ENCODE measurements around the gene TTYH2. TPM values are rescaled to one million over a fixed set of nuclear protein-coding genes. Genes with fewer than 3 reads are reported as not detected.
A peak's percentile ranks its signal among the peaks of the same experiment; 100 is the strongest.

The TTYH2 gene
- total and polyA plus RNA-seq, 10 of the 15 experiments (the other 5 are each of a cell fraction or from before 2014, with no cell fraction given) = 0.26 to 25.2 (median 6.6) TPM

DNA sequence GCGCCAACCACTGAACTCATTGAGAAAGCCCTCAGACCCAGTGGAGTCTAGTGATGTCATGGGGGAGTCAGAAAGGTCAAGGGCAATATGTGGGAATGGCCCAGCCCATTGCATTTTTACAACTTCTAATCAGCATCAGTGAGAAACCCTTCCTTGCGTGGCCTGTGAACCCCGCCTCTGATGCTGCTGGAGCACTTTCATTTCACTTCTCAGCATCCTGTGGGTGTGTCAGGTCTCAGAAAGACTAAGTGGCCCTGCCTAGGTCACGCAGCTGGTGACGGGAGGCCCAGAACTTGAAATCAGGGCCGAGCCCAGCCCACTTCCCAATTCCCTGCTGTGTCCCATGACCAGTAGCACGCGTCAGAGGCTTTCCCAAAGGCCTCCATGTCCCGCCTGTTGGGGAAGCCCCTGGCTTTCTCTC lies 66.7 kb downstream of the TTYH2 start (continued):
- no peak for TF ChIP-seq PRDM15 (CRISPR knock-in tag; IDR thresholded peaks at IDR 0.05)
- peak; percentile 61 for TF ChIP-seq EED (IDR thresholded peaks at IDR 0.05; ENCODE audit: low read depth)
- TF ChIP-seq, protein P1, sequence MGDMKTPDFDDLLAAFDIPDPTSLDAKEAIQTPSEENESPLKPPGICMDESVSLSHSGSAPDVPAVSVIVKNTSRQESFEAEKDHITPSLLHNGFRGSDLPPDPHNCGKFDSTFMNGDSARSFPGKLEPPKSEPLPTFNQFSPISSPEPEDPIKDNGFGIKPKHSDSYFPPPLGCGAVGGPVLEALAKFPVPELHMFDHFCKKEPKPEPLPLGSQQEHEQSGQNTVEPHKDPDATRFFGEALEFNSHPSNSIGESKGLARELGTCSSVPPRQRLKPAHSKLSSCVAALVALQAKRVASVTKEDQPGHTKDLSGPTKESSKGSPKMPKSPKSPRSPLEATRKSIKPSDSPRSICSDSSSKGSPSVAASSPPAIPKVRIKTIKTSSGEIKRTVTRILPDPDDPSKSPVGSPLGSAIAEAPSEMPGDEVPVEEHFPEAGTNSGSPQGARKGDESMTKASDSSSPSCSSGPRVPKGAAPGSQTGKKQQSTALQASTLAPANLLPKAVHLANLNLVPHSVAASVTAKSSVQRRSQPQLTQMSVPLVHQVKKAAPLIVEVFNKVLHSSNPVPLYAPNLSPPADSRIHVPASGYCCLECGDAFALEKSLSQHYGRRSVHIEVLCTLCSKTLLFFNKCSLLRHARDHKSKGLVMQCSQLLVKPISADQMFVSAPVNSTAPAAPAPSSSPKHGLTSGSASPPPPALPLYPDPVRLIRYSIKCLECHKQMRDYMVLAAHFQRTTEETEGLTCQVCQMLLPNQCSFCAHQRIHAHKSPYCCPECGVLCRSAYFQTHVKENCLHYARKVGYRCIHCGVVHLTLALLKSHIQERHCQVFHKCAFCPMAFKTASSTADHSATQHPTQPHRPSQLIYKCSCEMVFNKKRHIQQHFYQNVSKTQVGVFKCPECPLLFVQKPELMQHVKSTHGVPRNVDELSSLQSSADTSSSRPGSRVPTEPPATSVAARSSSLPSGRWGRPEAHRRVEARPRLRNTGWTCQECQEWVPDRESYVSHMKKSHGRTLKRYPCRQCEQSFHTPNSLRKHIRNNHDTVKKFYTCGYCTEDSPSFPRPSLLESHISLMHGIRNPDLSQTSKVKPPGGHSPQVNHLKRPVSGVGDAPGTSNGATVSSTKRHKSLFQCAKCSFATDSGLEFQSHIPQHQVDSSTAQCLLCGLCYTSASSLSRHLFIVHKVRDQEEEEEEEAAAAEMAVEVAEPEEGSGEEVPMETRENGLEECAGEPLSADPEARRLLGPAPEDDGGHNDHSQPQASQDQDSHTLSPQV (IDR thresholded peaks at IDR 0.05) = 0 out of 2 replicates have a peak, but pooled peaks have one; percentile 31
- TF ChIP-seq CBX3 (IDR thresholded peaks at IDR 0.05; ENCODE audit: borderline replicate concordance, low read depth) = no peak
- no peak for TF ChIP-seq ETV6 (conservative IDR thresholded peaks at IDR 0.05 in 1 of 2, IDR thresholded peaks at IDR 0.05 in 1 of 2; ENCODE audit: borderline replicate concordance in 1 of 2, low read depth in 1 of 2)
- peak; percentile 72; the same call in 1 of the 2 replicates for TF ChIP-seq PAX5 (IDR thresholded peaks at IDR 0.05; ENCODE audit: borderline replicate concordance, low read depth, low read length)
- TF ChIP-seq E4F1 (IDR thresholded peaks at IDR 0.05; ENCODE audit: borderline replicate concordance, partially characterized antibody) = no peak
- TF ChIP-seq CEBPZ (IDR thresholded peaks at IDR 0.05; ENCODE audit: low read depth, low read length) = no peak
- TF ChIP-seq, protein P2, sequence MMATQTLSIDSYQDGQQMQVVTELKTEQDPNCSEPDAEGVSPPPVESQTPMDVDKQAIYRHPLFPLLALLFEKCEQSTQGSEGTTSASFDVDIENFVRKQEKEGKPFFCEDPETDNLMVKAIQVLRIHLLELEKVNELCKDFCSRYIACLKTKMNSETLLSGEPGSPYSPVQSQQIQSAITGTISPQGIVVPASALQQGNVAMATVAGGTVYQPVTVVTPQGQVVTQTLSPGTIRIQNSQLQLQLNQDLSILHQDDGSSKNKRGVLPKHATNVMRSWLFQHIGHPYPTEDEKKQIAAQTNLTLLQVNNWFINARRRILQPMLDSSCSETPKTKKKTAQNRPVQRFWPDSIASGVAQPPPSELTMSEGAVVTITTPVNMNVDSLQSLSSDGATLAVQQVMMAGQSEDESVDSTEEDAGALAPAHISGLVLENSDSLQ (IDR thresholded peaks at IDR 0.05) = 0 out of 2 replicates have a peak, but pooled peaks have one; percentile 5

All from GM12878 (cell line).